GM10266 (cell line): ENCODE results near the gene ZFTA.

Source experiments
- DNase-seq: peaks from one replicate; pipeline ENCODE4 v3.0.0; 2012; ENCODE audit errors: extremely low spot score
- CTCF ChIP-seq: IDR thresholded peaks from 2 replicates; pipeline ENCODE4 v1.5.1; 2012; ENCODE audit warnings: mild to moderate bottlenecking, low read depth; ENCODE audit not compliant: control insufficient read depth, insufficient read depth; ENCODE audit errors: missing control alignments

The ZFTA gene

GRCh38 chr11:63795066-63795465 is 26.5 kb upstream of the ZFTA start:
- TF ChIP-seq CTCF, result no peak
- no peak for DNase-seq

- no peak for DNase-seq
Measured at GRCh38 chr11:63793161-63793560, 24.6 kb upstream of the ZFTA start.

GRCh38 chr11:63791495-63792167 is 23.1 kb upstream of the ZFTA start:
- DNase-seq, result no peak
- no peak for TF ChIP-seq CTCF

More at GRCh38 chr11:63793161-63793560, 24.6 kb upstream of the ZFTA start:
- TF ChIP-seq CTCF, result no peak

GRCh38 chr11:63785823-63786222 is 17.2 kb upstream of the ZFTA start:
- no peak for TF ChIP-seq CTCF
- no peak for DNase-seq

GRCh38 chr11:63783925-63784592 is 15.5 kb upstream of the ZFTA start:
- DNase-seq, result no peak
- no peak for TF ChIP-seq CTCF

- TF ChIP-seq CTCF, result no peak
- no peak for DNase-seq
Measured at GRCh38 chr11:63782749-63783148, 14.2 kb upstream of the ZFTA start.

- no peak for TF ChIP-seq CTCF
- DNase-seq, result no peak
Measured at GRCh38 chr11:63779039-63779438, 10.5 kb upstream of the ZFTA start.
